Neuronal stem cell (in vitro differentiated cells): ENCODE measurements around the gene RASSF6.
"Not testable (repeated sequence)": the region's sequence is repeated elsewhere in the genome, so short reads cannot be mapped to it uniquely, and the experiment has no call there.

Source experiments
- DNase-seq: peaks from one replicate; pipeline ENCODE4 v3.0.0-alpha.2; 2013; ENCODE audit warnings: low spot score
- H2AFZ ChIP-seq: one replicate; pipeline ENCODE4 v1.6.1; 2013; ENCODE audit warnings: mild to moderate bottlenecking, low read length, inconsistent platforms
- H2AK5ac ChIP-seq: 2 replicates; pipeline ENCODE4 v1.6.1; 2013; ENCODE audit warnings: low read depth, mild to moderate bottlenecking, inconsistent platforms, low read length, moderate library complexity, mixed read lengths
- H2BK120ac ChIP-seq: 2 replicates; pipeline ENCODE4 v1.6.1; 2013; ENCODE audit warnings: low read depth, mild to moderate bottlenecking, inconsistent platforms, low read length, moderate library complexity, mixed read lengths
- H2BK12ac ChIP-seq: one replicate; pipeline ENCODE4 v1.6.1; 2013; ENCODE audit warnings: low read length, inconsistent platforms
- H2BK15ac ChIP-seq: 2 replicates; pipeline ENCODE4 v1.6.1; 2013; ENCODE audit warnings: mild to moderate bottlenecking, low read length, inconsistent platforms, mixed read lengths
- H2BK5ac ChIP-seq: one replicate; pipeline ENCODE4 v1.6.1; 2013; ENCODE audit warnings: inconsistent platforms, mild to moderate bottlenecking, low read length, moderate library complexity
- H3K14ac ChIP-seq: one replicate; pipeline ENCODE4 v1.6.1; 2013; ENCODE audit warnings: low read length, inconsistent platforms
- H3K18ac ChIP-seq: 2 replicates; pipeline ENCODE4 v1.6.1; 2013; ENCODE audit warnings: low read length, inconsistent platforms
- H3K23ac ChIP-seq: 2 replicates; pipeline ENCODE4 v1.6.1; 2013; ENCODE audit warnings: low read depth, mild to moderate bottlenecking, mixed read lengths, low read length, inconsistent platforms; ENCODE audit not compliant: poor library complexity
- H3K27ac ChIP-seq: replicated peaks from 3 replicates; pipeline ENCODE4 v1.5.1; 2013; ENCODE audit warnings: low read length, inconsistent platforms
- H3K27me3 ChIP-seq, 3 experiments: 2 replicates each; pipeline ENCODE4 v1.6.1; 2013; ENCODE audit warnings: low read length in 3 of 3, mild to moderate bottlenecking in 2 of 3, inconsistent platforms in 1 of 3, low read depth in 1 of 3, mixed read lengths in 1 of 3, moderate library complexity in 1 of 3; ENCODE audit not compliant: control insufficient read depth in 3 of 3, insufficient read depth in 3 of 3
- H3K36me3 ChIP-seq, 2 donors: replicated peaks in 1 of 2; 2 replicates each; pipeline ENCODE4 v1.6.1; 2013; ENCODE audit warnings: low read length in 2 of 2; ENCODE audit not compliant: control insufficient read depth in 2 of 2, insufficient read depth in 2 of 2
- H3K4ac ChIP-seq: 2 replicates; pipeline ENCODE4 v1.6.1; 2013; ENCODE audit warnings: inconsistent platforms, mild to moderate bottlenecking, low read length, moderate library complexity
- H3K4me1 ChIP-seq, 2 donors: 1 replicate in 1 of 2; 2 replicates in 1 of 2; pipeline ENCODE4 v1.6.1; 2013; ENCODE audit warnings: low read length in 2 of 2, low read depth in 1 of 2; ENCODE audit not compliant: control insufficient read depth in 2 of 2, insufficient read depth in 1 of 2
- H3K4me2 ChIP-seq: one replicate; pipeline ENCODE4 v1.6.1; 2013; ENCODE audit warnings: mild to moderate bottlenecking, low read length, inconsistent platforms; ENCODE audit not compliant: insufficient read depth, poor library complexity, severe bottlenecking
- H3K4me3 ChIP-seq, 2 donors: 2 replicates each; pipeline ENCODE4 v1.5.1; 2013; ENCODE audit warnings: low read length in 2 of 2, mild to moderate bottlenecking in 2 of 2, inconsistent platforms in 1 of 2, moderate library complexity in 1 of 2
- H3K79me1 ChIP-seq: one replicate; pipeline ENCODE4 v1.6.1; 2013; ENCODE audit warnings: low read depth, mild to moderate bottlenecking, inconsistent platforms, low read length, moderate library complexity
- H3K9ac ChIP-seq: one replicate; pipeline ENCODE4 v1.6.1; 2013; ENCODE audit warnings: mild to moderate bottlenecking, low read depth, low read length, inconsistent platforms; ENCODE audit not compliant: poor library complexity
- H3K9me3 ChIP-seq, 2 donors: replicated peaks in 1 of 2; 2 replicates each; pipeline versions ENCODE3 to v1.6.1; 2013; ENCODE audit warnings: low read length in 2 of 2, mild to moderate bottlenecking in 2 of 2, inconsistent platforms in 1 of 2, low read depth in 1 of 2, mixed read lengths in 1 of 2, moderate library complexity in 1 of 2; ENCODE audit not compliant: control insufficient read depth in 2 of 2, insufficient read depth in 1 of 2
- H4K8ac ChIP-seq: one replicate; pipeline ENCODE4 v1.6.1; 2013; ENCODE audit warnings: low read depth, mild to moderate bottlenecking, inconsistent platforms, low read length, moderate library complexity
- H4K91ac ChIP-seq: one replicate; pipeline ENCODE4 v1.6.1; 2013; ENCODE audit warnings: low read length, low read depth, mild to moderate bottlenecking, inconsistent platforms; ENCODE audit not compliant: poor library complexity
- WGBS, 2 donors: extraction: QIAGEN DNeasy Blood & Tissue Kit; methylation state at CpG; one replicate each; pipeline ENCODE4 v1.1.7; 2013; ENCODE audit warnings: missing lambda C conversion rate in 2 of 2, mixed read lengths in 1 of 2; ENCODE audit not compliant: insufficient read length in 2 of 2, insufficient replicate concordance in 1 of 2; ENCODE audit errors: extremely low coverage in 2 of 2; 5-methylcytosine and 5-hydroxymethylcytosine counted together

The RASSF6 gene

DNA sequence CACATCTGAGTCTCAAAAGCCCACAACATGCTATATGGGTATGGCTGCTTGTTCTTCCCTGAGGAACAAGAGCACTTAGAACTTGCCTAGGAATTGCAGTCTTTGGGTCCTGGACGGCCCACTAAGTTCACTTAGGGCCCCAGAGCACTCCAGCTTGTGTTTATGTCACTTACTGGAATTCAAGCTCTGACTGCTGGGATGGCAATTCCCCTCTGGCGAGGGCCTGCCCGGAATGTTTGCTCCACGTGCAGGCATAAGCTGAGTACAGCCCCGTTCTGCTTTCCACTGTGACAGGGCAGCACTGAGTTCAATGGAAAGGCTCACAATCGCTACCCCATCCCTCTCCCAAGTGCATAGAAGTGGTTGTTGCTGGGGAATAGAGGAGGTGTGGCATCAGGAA is 25.9 kb upstream of the RASSF6 start:
- no CpG with 5 or more reads among the region's 6 CpGs for WGBS, 2 donors
- DNase-seq: no peak

DNA sequence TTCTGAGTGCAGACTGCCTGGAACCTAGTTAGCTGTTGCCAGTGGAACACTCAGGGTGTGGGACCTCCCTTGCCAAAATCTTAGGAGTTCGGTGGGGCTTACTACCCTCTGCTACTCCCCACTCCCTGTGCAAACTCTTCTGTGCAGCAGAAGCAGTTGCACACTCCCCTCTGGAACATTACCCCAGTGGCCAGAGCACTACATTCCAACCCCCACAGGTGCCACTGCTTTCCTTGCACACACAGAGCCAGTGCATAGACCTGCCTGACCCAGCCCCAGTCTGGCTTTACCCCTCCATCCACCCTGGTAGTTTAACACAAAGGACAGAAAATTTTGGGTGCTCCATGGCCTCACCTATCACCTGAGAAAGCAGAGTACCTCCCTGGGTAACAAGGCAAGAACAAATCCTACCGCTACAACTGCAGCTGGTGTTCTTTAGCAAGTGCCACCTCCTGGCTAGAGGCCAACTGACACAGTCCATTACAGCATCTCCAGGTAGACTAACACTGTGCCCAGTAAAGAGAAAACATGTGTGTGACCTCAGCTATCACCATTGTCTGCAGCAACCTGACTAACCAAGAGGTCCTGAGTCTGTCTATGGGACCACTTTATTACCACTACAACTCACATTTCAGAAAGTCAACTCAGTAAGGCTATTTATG is 11.5 kb upstream of the RASSF6 start:
- Histone ChIP-seq H3K4ac (no peak overlapping the region), H3K4me1 (no peaks in the 10 kb centered on the region), H3K27ac (no peak overlapping the region), H3K14ac (no peak overlapping the region), H3K9ac (peak overlapping the region; percentile 3), H4K8ac (no peak overlapping the region), H2AK5ac (no peak overlapping the region), H2AFZ (no peak overlapping the region), H4K91ac (no peak overlapping the region), H2BK15ac (no peak overlapping the region), H3K27me3 (no peaks in the 10 kb centered on the region), H2BK5ac (no peak overlapping the region), H3K79me1 (no peaks in the 10 kb centered on the region), H3K18ac (no peak overlapping the region), H3K4me2 (no peak overlapping the region), H2BK12ac (no peak overlapping the region), H2BK120ac (no peak overlapping the region), H3K4me3 (no peak overlapping the region), H3K9me3 (no peaks in the 10 kb centered on the region), H3K23ac (no peak overlapping the region), H3K36me3 (no peaks in the 10 kb centered on the region)
- DNase-seq: no peak
- no CpG with 5 or more reads among the region's 2 CpGs for WGBS, 2 donors

More for the DNA sequence above, 25.9 kb upstream of the RASSF6 start:
- H2AK5ac ChIP-seq: no peak overlapping the region
- no peak overlapping the region for H4K8ac ChIP-seq
- no peak overlapping the region for H3K23ac ChIP-seq
- no peaks in the 10 kb centered on the region for H3K79me1 ChIP-seq
- H2BK15ac ChIP-seq: no peak overlapping the region
- H4K91ac ChIP-seq: no peak overlapping the region
- no peak overlapping the region for H3K27ac ChIP-seq
- H2BK12ac ChIP-seq: no peak overlapping the region
- no peak overlapping the region for H3K9ac ChIP-seq
- H2BK5ac ChIP-seq: no peak overlapping the region
- H3K27me3 ChIP-seq: no peaks in the 10 kb centered on the region
- no peaks in the 10 kb centered on the region for H3K9me3 ChIP-seq
- no peak overlapping the region for H3K18ac ChIP-seq
- no peak overlapping the region for H3K4me2 ChIP-seq
- H3K14ac ChIP-seq: no peak overlapping the region
- no peaks in the 10 kb centered on the region for H3K4me1 ChIP-seq
- H3K36me3 ChIP-seq: no peaks in the 10 kb centered on the region
- no peak overlapping the region for H3K4me3 ChIP-seq
- H2AFZ ChIP-seq: peak overlapping the region; percentile 3
- H3K4ac ChIP-seq: no peak overlapping the region
- H2BK120ac ChIP-seq: no peak overlapping the region

DNA sequence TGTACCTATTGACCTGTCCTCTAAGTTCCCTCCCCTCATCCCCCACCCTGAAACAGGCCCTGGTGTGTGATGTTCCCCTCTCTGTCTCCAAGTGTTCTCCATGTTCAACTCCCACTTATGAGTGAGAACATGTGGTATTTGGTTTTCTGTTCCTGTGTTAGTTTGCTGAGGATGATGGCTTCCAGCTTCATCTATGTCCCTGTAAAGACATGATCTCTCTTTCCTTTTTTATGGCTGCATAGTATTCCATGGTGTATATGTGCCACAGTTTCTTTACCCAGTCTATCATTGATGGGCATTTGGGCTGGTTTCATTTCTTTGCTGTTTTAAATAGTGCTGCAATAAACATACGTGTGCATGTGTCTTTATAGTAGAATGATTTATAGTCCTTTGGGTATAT is 8.6 kb upstream of the RASSF6 start:
- not testable (repeated sequence) for H3K4me3 ChIP-seq, H3K9me3 ChIP-seq, H2BK15ac ChIP-seq, H3K4me2 ChIP-seq, DNase-seq, H4K8ac ChIP-seq, H3K18ac ChIP-seq, H2AK5ac ChIP-seq, H3K27me3 ChIP-seq, H3K4ac ChIP-seq, H2AFZ ChIP-seq, H2BK5ac ChIP-seq, H3K4me1 ChIP-seq, H3K14ac ChIP-seq, H3K27ac ChIP-seq, H3K9ac ChIP-seq, H2BK12ac ChIP-seq, H3K36me3 ChIP-seq, H3K23ac ChIP-seq, H3K79me1 ChIP-seq, H4K91ac ChIP-seq, H2BK120ac ChIP-seq
- WGBS, 2 donors: no CpG with 5 or more reads among the region's 1 CpG

DNA sequence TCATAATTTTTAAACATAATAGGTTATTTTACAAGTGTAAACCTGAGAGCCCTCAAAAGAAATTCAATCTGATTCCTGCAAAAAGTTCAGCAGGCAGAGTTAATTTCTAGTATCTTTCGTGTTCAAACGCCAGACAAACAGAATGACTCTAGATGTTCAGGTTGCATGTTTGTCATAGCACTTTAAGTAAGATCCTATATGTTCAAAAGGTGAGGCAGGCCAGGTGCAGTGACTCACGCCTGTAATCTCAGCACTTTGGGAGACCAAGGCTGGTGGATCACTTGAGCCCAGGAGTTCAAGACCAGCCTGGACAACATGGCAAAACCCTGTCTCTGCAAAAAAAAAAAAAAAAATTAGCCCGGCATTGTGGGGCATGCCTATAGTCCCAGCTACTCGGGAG is 1.1 kb upstream of the RASSF6 start:
- H2BK15ac ChIP-seq: no peak overlapping the region
- no CpG with 5 or more reads among the region's 5 CpGs for WGBS, 2 donors
- H3K18ac ChIP-seq: no peak overlapping the region
- no peaks in the 10 kb centered on the region for H3K36me3 ChIP-seq
- H3K4me1 ChIP-seq: peaks cover 0 to 6% of the 10 kb centered on the region in 2 donors
- H3K14ac ChIP-seq: no peak overlapping the region
- no peak overlapping the region for H2BK12ac ChIP-seq
- H3K27ac ChIP-seq: no peak overlapping the region
- H3K27me3 ChIP-seq: peaks cover 0 to 22% (median 0%) of the 10 kb centered on the region in 3 experiments
- no peak overlapping the region for H4K8ac ChIP-seq
- no peak overlapping the region for H3K23ac ChIP-seq
- H4K91ac ChIP-seq: no peak overlapping the region
- no peaks in the 10 kb centered on the region for H3K9me3 ChIP-seq
- H3K9ac ChIP-seq: no peak overlapping the region
- DNase-seq: no peak
- no peak overlapping the region for H2BK5ac ChIP-seq
- no peak overlapping the region for H3K4me2 ChIP-seq
- H3K4me3 ChIP-seq: no peak overlapping the region
- H2BK120ac ChIP-seq: no peak overlapping the region
- H2AFZ ChIP-seq: no peak overlapping the region
- H3K79me1 ChIP-seq: no peaks in the 10 kb centered on the region
- no peak overlapping the region for H3K4ac ChIP-seq
- no peak overlapping the region for H2AK5ac ChIP-seq
